Spinal cord (tissue), 10 donors: ENCODE measurements around the gene EIF2D. TPM values are rescaled to one million over a fixed set of nuclear protein-coding genes. Genes with fewer than 3 reads are reported as not detected.
"Not testable (repeated sequence)": the region's sequence is repeated elsewhere in the genome, so short reads cannot be mapped to it uniquely, and the experiment has no call there.

ENCODE experiments used
- DNase-seq, 6 donors: peaks; one replicate each; pipeline versions ENCODE4 v3.0.0 to v3.0.0-alpha.2; 2013 to 2015; ENCODE audit warnings: low spot score in 6 of 6, low read depth in 4 of 6
- H3K27ac ChIP-seq: one replicate; pipeline ENCODE4 v1.5.1; 2013; ENCODE audit warnings: low read depth, low read length, control low read depth
- H3K27me3 ChIP-seq: one replicate; pipeline ENCODE4 v1.6.1; 2013; ENCODE audit warnings: low read length; ENCODE audit not compliant: control insufficient read depth, insufficient read depth
- H3K36me3 ChIP-seq: one replicate; pipeline ENCODE4 v1.6.1; 2013; ENCODE audit warnings: low read length; ENCODE audit not compliant: control insufficient read depth, insufficient read depth
- H3K4me1 ChIP-seq: one replicate; pipeline ENCODE4 v1.6.1; 2013; ENCODE audit warnings: low read length; ENCODE audit not compliant: control insufficient read depth, insufficient read depth
- H3K4me3 ChIP-seq: one replicate; pipeline ENCODE4 v1.5.1; 2013; ENCODE audit warnings: low read depth, low read length, control low read depth
- H3K9me3 ChIP-seq: one replicate; pipeline ENCODE4 v1.6.1; 2013; ENCODE audit warnings: low read length; ENCODE audit not compliant: control insufficient read depth, insufficient read depth
- WGBS: methylation state at CpG from one replicate; pipeline ENCODE4 v1.1.5; 2013; ENCODE audit warnings: missing lambda C conversion rate; ENCODE audit not compliant: insufficient coverage; 5-methylcytosine and 5-hydroxymethylcytosine counted together
- polyA plus RNA-seq, 2 donors: library from polyadenylated mRNA; unstranded; fragments of 120-200 nt; gene quantifications; one replicate each; pipeline ENCODE4 v1.2.1, GENCODE V29; 2013; ENCODE audit not compliant: insufficient read length in 2 of 2
- total RNA-seq, 2 donors: library from RNA; depleted of rRNA in 1 of 2; stranded (reverse); fragments of 120-200 nt in 1 of 2; fragments of >200 nt in 1 of 2; gene quantifications; one replicate each; pipeline versions ENCODE4 v1.2.3 to v1.2.4, GENCODE V29; 2013 to 2014
- donor health status: healthy.

The EIF2D gene
- total and polyA plus RNA-seq, 4 donors, result 24.6 to 58.0 (median 36.2) TPM

DNA sequence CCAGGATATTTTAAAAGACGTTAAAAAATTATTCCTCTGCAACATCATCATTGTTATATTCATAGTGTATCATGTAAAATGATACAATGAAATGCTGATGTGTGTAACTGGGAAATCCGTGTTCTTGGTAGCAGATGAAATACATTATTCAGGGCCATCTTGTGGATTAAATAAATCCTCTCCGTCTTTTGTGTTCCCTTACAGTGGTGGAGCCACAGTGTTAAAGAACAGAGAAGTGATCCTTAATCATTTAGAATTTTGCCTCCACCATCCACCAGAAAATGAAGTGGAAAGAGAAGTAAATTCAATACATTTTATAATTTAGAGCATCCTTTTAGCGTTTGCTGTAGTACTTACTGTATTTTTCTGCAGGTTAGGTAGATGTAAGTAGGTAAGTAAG, 24.4 kb upstream of the EIF2D start:
- Histone ChIP-seq H3K27ac (no peak overlapping the region), H3K9me3 (no peaks in the 10 kb centered on the region), H3K4me1 (peaks cover 16% of the 10 kb centered on the region), H3K36me3 (peaks cover 8% of the 10 kb centered on the region), H3K27me3 (no peaks in the 10 kb centered on the region), H3K4me3 (peak overlapping the region; percentile 10)
- peak in 2 of 6 donors; percentile 18 to 69 for DNase-seq
- WGBS, result no CpG with 5 or more reads among the region's 4 CpGs

DNA sequence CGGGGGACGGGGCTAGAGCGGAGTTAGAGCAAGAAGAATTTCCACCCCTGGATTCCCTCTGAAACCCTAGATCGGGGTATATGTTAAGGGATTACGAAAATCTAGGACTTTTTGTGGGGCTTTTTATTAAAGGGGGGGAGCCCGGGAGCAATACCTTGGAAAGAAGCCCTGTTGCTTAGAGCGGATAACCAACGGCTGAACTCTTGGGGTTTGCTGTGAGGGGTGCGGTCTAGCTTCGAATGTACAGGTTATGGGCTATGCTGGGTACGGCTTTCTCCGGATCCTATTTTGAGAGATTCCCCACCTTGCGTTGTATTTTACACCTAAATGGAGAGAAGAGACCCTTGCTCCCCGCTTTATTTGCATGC, 23.7 kb upstream of the EIF2D start:
- Histone ChIP-seq H3K9me3 (no peaks in the 10 kb centered on the region), H3K4me3 (peak overlapping the region; percentile 59), H3K4me1 (peaks cover 16% of the 10 kb centered on the region), H3K27me3 (no peaks in the 10 kb centered on the region), H3K27ac (peak overlapping the region; percentile 10), H3K36me3 (peaks cover 8% of the 10 kb centered on the region)
- 2% methylated on average over 9 of the region's 14 CpGs for WGBS
- DNase-seq, result no peak

DNA sequence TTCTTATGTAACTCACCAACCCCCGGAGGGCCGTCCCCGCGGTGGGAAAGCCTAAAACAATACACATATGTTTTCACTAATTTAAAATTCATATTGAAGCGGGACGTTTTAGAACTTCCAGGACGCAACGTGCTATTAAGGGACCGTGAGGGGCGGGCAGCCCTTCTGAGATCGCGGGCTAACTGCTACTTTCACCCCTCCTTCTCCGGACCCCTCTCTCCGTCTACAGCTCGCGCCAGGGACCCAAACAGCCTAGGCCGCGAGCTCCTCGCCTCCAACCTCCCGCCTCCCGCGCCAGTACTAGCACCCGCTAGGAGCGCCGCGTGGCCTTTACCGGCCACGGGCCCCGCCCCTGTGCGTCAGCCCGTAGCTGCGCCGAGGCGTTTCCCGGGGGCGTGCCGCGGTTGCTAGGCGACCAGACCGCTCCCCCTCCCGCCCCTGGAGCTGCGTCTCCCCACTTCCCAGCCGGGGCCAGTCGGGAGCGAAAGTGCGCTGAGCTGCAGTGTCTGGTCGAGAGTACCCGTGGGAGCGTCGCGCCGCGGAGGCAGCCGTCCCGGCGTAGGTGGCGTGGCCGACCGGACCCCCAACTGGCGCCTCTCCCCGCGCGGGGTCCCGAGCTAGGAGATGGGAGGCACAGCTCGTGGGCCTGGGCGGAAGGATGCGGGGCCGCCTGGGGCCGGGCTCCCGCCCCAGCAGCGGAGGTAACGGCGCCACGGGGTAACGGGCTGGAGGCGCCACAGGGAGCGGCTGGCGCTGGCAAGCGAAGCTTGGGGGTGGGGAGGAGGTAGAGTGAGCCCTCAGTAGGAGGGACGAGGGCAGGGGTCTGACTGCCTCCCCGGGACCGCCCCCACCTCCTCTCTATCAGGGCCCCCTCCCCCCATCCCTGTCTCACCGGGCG, 23.1 kb upstream of the EIF2D start, which contains the start of gene DYRK3:
Gene DYRK3, plus strand, starts transcription at position 457 of the 898 bp plus-strand sequence. Its CDS starts 168 bp downstream, at position 625.
- Histone ChIP-seq H3K4me1 (peaks cover 16% of the 10 kb centered on the region), H3K9me3 (no peaks in the 10 kb centered on the region)
- WGBS, result under 1% methylated on average over 68 of the region's 84 CpGs

GRCh38 chr1:206634365-206635079, 22.3 kb upstream of the EIF2D start:
- H3K27ac ChIP-seq, result peak overlapping the region; percentile 73
- H3K4me3 ChIP-seq, result peak overlapping the region; percentile 59
- H3K36me3 ChIP-seq, result peaks cover 4% of the 10 kb centered on the region
- DNase-seq, result peak in 5 of 6 donors; percentile 82 to 97 (median 88)
- H3K27me3 ChIP-seq, result no peaks in the 10 kb centered on the region
- H3K4me1 ChIP-seq, result peaks cover 16% of the 10 kb centered on the region
- WGBS, result 6% methylated on average over 20 of the region's 26 CpGs
- H3K9me3 ChIP-seq, result no peaks in the 10 kb centered on the region

More for the DNA sequence above, 23.1 kb upstream of the EIF2D start, which contains the start of gene DYRK3:
- peak in 5 of 6 donors; percentile 63 to 96 (median 84) for DNase-seq
- Histone ChIP-seq H3K27me3 (no peaks in the 10 kb centered on the region), H3K36me3 (peaks cover 8% of the 10 kb centered on the region), H3K27ac (peak within 1 kb of the TSS; percentile 73), H3K4me3 (peak within 1 kb of the TSS; percentile 59)

DNA sequence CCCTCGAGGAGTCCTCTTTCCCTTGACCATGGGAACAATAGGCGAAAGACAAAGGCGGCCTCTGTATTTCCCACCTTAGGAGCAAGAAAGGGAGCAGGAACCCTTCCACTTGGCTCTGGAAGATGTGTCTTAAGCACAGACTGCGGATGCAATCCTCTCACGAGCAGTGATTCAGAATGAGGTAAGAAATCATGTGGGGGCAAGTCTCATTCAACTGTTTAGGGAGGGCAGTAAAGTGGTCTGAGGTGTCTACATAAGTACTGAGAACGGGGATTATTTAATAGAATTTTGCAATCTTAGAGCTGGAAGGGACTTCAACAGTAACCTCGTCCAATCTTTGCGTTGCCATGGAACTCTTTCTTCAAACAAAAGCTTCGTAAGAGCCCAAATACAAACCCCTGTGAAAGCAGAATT, 21.4 kb upstream of the EIF2D start:
- Histone ChIP-seq H3K27ac (no peak overlapping the region), H3K4me1 (peaks cover 16% of the 10 kb centered on the region), H3K4me3 (no peak overlapping the region), H3K27me3 (no peaks in the 10 kb centered on the region), H3K36me3 (no peaks in the 10 kb centered on the region), H3K9me3 (no peaks in the 10 kb centered on the region)
- peak in 2 of 6 donors; percentile 26 to 27 for DNase-seq
- 14% methylated on average over 2 of the region's 9 CpGs for WGBS

DNA sequence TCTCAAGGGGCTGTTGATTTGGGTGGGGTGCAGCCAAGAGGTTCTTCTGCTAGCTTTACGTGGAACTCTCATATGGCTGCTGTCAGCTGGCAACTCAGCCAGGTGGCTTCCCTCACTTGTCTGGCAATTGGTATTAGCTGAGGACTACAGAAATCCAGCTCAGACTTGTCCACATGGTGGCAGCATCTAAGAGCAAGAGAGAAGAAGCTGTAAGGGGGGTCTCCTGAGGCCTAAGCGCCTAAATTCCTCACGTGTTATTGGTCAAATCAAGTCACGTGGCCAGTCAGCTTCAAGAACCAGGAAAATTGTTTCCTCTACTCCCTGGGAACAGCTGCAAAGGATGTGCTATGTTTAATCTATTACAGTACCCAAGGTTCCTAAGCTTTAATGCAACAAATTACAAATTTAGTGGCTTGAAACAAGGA, 18.8 kb upstream of the EIF2D start:
- peak in 3 of 6 donors; percentile 45 to 93 (median 75) for DNase-seq
- H3K4me3 ChIP-seq, result no peak overlapping the region
- peaks cover 16% of the 10 kb centered on the region for H3K4me1 ChIP-seq
- no peaks in the 10 kb centered on the region for H3K36me3 ChIP-seq
- no peaks in the 10 kb centered on the region for H3K27me3 ChIP-seq
- no peaks in the 10 kb centered on the region for H3K9me3 ChIP-seq
- WGBS, result 56% methylated on average over 3 of the region's 4 CpGs
- no peak overlapping the region for H3K27ac ChIP-seq

GRCh38 chr1:206628916-206629315, 16.7 kb upstream of the EIF2D start:
- H3K4me3 ChIP-seq, result no peak overlapping the region
- H3K36me3 ChIP-seq, result no peaks in the 10 kb centered on the region
- peaks cover 5% of the 10 kb centered on the region for H3K4me1 ChIP-seq
- no peak overlapping the region for H3K27ac ChIP-seq
- no CpG with 5 or more reads among the region's 1 CpG for WGBS
- DNase-seq, result no peak
- H3K9me3 ChIP-seq, result no peaks in the 10 kb centered on the region
- no peaks in the 10 kb centered on the region for H3K27me3 ChIP-seq

GRCh38 chr1:206626396-206626795, 14.1 kb upstream of the EIF2D start:
- not testable (repeated sequence) for H3K36me3 ChIP-seq, H3K27ac ChIP-seq, DNase-seq, H3K4me1 ChIP-seq, H3K4me3 ChIP-seq, H3K9me3 ChIP-seq, H3K27me3 ChIP-seq
- WGBS, result no CpG with 5 or more reads among the region's 2 CpGs

GRCh38 chr1:206609229-206609991, 2.9 kb downstream of the EIF2D start:
- Histone ChIP-seq H3K27me3 (no peaks in the 10 kb centered on the region), H3K4me3 (no peak overlapping the region), H3K27ac (no peak overlapping the region), H3K9me3 (no peaks in the 10 kb centered on the region), H3K36me3 (peaks cover 5% of the 10 kb centered on the region), H3K4me1 (peaks cover 12% of the 10 kb centered on the region)
- no peak for DNase-seq
- WGBS, result 78% methylated on average over 1 of the region's 4 CpGs
